HG02852 (cell line): ENCODE data around the gene WDR1.
A peak's percentile ranks its signal among the peaks of the same experiment; 100 is the strongest.

Source experiments
- ATAC-seq: cut with Tn5 transposase; IDR thresholded peaks from one replicate; pipeline ENCODE4 v1.9.1; 2021; ENCODE audit warnings: mild to moderate bottlenecking, moderate library complexity; ENCODE audit not compliant: unreplicated experiment

Gene WDR1, protein sequence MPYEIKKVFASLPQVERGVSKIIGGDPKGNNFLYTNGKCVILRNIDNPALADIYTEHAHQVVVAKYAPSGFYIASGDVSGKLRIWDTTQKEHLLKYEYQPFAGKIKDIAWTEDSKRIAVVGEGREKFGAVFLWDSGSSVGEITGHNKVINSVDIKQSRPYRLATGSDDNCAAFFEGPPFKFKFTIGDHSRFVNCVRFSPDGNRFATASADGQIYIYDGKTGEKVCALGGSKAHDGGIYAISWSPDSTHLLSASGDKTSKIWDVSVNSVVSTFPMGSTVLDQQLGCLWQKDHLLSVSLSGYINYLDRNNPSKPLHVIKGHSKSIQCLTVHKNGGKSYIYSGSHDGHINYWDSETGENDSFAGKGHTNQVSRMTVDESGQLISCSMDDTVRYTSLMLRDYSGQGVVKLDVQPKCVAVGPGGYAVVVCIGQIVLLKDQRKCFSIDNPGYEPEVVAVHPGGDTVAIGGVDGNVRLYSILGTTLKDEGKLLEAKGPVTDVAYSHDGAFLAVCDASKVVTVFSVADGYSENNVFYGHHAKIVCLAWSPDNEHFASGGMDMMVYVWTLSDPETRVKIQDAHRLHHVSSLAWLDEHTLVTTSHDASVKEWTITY

GRCh38 chr4:10116569-10117358 is at the start of gene WDR1:
Gene WDR1 (minus strand): TSS chr4:10116799. CDS start chr4:10116666, 133 bp downstream.
- ATAC-seq: peak; percentile 86

DNA sequence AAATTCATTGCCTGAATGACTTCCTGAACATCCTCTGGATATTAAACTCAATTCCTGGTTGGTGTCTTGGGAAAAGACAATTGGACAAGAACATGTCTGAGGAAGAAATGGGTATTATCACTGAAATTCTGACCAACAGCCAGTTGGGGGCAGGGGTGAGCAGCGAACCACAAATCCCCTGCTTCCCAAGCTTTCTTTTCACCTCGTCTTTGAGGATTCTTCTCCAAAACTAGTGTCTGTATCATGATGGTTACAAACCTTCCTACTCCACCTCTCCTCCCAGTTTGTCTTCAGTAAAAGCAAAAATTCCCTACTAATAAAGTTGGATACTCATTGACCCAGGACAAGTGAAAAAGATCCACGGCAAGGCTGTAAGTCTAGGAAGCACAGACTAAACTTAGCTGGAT is 48.3 kb upstream of the WDR1 start:
- ATAC-seq: no peak

DNA sequence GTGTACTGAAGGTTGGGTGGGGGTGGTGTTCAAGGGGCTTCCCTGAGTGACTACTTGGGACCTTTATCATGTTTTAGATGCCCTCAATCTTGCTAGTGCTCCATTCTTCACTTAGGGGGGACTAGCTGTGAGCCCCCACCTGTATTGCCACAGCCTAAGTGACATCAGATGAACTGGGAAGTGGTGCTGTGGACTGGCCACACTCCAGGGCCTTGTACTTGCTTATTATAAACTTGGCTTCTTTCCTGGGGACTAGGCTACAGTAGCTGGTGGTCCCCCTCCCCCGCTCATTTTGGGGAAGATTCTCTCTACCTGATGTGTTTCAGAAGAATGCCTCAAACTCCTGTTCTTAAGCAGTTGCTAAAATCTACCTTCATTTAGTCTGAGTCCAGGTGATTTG is 46.7 kb upstream of the WDR1 start:
- ATAC-seq: no peak

- no peak for ATAC-seq
Observed at GRCh38 chr4:10162341-10163000, 45.9 kb upstream of the WDR1 start.

DNA sequence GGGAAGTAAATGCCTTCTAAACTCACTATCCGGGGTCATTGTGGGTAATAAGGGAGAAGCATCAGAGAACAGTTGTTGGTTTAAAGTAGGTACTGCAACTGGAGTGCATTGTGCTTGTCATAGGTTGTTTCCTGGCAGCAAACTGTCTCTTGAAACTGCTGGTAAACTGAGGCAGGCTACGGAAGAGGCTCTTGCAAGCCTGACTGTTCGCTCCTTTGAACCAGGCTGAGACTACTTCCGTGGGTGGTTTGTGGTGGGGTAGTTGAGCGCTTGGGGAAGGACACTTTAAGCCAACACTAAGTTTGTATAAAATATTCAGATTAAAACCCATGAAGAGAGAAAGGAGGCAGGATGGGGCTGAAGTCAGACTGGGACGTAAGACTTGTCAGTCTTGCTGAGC is 45.2 kb upstream of the WDR1 start:
- no peak for ATAC-seq

- ATAC-seq: no peak
Observed at GRCh38 chr4:10161146-10161545, 44.5 kb upstream of the WDR1 start.

- ATAC-seq: no peak
Observed at GRCh38 chr4:10160281-10160856, 43.8 kb upstream of the WDR1 start.

DNA sequence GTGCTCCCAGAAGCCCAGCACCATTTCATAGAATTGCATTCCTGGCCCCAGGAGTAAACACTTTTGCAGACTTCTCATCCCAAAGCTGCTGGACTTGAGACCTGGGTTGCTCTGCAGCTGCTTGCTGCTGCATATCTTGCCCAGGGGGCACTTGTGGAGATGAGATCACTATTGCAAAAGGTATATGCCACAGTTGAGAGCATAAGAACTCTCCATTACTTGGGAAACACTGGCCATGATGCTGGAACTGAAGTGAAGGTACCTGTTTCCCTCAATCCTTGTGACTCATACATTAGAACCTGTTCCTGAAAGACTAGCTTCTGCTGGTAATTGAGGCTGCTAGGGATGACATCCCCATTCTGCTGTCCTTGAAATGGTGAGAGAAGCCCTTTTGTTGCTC is 43.1 kb upstream of the WDR1 start:
- ATAC-seq: no peak

- ATAC-seq: no peak
Observed at GRCh38 chr4:10158333-10158942, 41.8 kb upstream of the WDR1 start.

- ATAC-seq: peak; percentile 79
Observed at GRCh38 chr4:10157478-10158332, 41.1 kb upstream of the WDR1 start.

GRCh38 chr4:10154241-10154640 is 37.6 kb upstream of the WDR1 start:
- no peak for ATAC-seq

DNA sequence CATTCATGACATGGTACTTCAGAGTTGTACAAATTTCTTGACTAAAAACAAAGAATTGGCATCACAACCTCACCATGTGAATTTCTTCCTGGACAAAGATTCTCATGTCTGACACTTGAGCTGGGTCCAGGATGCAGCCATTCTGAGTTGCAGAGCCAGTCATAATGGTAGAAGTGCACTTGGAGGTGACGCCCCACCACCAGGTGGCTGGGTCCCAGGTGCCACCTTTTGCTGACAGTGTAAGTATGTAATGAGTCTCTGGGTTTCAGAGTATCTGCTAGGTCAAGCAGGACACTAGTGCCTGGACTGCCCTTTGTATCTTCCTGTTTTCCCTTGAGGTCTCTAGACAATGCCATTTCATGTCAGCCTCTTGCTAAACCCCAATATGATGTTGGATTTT is 36.6 kb upstream of the WDR1 start:
- no peak for ATAC-seq

DNA sequence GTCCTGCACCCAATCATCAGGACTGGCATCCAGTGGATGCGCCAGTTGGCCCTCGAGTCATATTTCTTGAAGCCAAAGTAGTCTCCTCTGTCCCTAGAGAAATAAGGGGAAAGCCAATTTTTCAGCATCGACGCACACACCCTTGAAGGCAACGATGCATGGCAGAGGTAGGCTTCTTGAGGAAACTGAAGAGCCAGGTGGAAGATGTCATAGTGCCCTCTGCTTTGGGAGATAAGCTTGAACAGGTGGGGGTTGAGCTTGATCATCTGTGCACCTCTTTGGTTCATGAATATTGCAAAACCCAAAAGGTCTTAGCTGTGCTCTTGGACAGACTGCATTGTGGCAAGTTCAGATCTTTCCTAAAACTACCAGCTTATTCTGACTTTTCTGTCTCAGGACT is 34.6 kb upstream of the WDR1 start:
- ATAC-seq: peak; percentile 71

GRCh38 chr4:10144966-10145365 is 28.4 kb upstream of the WDR1 start:
- no peak for ATAC-seq

- no peak for ATAC-seq
Observed at GRCh38 chr4:10144479-10144878, 27.9 kb upstream of the WDR1 start.

GRCh38 chr4:10143171-10143570 is 26.6 kb upstream of the WDR1 start:
- ATAC-seq: no peak

- no peak for ATAC-seq
Observed at GRCh38 chr4:10140866-10141759, 24.5 kb upstream of the WDR1 start.

DNA sequence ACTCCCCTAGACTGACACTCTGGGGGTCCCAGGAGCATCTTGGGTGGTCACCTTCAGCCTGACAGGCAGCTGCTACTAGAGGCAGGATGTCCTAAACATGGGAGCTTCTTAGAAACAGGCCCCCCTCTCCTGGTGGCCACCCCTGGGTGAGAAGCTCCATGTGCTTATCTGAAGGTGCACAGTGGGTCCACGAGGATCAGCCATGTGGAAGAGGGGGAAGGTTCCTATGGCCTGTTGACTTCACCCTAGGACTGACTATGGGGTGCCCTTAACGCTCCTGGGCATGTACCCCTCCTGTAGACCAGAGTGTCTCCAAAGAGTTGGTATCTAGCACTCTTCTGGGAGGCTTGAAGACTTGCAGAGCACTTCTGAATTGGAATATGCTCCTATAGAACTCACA is 22.9 kb upstream of the WDR1 start:
- no peak for ATAC-seq

DNA sequence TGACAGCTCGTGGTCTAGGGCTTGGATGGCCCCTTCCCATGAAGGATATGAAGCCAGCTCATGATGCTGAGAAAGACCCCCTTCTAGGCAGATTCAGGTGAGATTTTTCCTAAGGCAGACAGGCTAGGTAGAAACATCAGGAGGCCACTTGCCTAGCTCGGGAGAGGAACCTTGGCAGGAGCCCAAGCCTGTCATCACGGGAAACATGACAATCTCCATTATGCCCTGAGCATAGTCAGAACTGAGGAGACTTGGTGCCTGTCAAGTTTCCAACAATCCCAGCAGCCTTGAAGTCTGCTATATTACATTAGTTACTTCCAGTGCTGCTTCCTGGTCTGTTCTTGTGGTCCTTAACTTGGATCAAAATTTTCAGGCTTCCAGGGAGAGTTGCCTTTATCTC is 18.7 kb upstream of the WDR1 start:
- no peak for ATAC-seq
